ENCODE measurements around the gene SLAMF7. TPM values are rescaled to one million over a fixed set of nuclear protein-coding genes. Genes with fewer than 3 reads are reported as not detected.

The SLAMF7 gene
- total RNA-seq, 1 donor from 2014 or later, result not detected

DNA sequence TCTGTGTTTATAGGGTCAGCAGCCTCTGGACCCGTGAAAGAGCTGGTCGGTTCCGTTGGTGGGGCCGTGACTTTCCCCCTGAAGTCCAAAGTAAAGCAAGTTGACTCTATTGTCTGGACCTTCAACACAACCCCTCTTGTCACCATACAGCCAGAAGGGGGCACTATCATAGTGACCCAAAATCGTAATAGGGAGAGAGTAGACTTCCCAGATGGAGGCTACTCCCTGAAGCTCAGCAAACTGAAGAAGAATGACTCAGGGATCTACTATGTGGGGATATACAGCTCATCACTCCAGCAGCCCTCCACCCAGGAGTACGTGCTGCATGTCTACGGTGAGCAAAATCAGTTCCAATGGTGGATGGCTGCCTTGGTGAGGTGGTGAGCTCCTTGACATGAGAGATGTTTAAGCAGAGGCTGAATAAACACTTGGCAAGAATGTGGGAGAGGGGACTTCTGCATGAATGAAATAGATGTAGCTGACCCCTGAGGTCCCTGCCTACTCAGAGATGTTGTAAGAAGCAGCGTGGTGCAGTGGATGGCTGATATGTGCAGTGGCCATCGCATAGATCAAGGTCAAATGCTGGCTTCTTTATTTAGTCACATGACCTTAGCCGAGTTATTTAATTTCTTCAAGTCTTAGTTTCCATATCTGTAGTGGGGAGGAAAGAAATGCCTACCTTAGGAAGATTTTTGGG, 9.3 kb downstream of the SLAMF7 start:
- no peak for DNase-seq (ENCODE audit: extremely low spot score, unreplicated experiment)
- no peaks in the 10 kb centered on the region for H3K9me3 Mint-ChIP-seq (ENCODE audit: unreplicated experiment)
- no peak overlapping the region for H3K27ac Mint-ChIP-seq (ENCODE audit: unreplicated experiment)
- H3K36me3 Mint-ChIP-seq (ENCODE audit: unreplicated experiment), result no peaks in the 10 kb centered on the region
- no peaks in the 10 kb centered on the region for H3K4me1 Mint-ChIP-seq (ENCODE audit: unreplicated experiment)
- no peaks in the 10 kb centered on the region for H3K27me3 Mint-ChIP-seq (ENCODE audit: unreplicated experiment)
- TF ChIP-seq, protein P1, sequence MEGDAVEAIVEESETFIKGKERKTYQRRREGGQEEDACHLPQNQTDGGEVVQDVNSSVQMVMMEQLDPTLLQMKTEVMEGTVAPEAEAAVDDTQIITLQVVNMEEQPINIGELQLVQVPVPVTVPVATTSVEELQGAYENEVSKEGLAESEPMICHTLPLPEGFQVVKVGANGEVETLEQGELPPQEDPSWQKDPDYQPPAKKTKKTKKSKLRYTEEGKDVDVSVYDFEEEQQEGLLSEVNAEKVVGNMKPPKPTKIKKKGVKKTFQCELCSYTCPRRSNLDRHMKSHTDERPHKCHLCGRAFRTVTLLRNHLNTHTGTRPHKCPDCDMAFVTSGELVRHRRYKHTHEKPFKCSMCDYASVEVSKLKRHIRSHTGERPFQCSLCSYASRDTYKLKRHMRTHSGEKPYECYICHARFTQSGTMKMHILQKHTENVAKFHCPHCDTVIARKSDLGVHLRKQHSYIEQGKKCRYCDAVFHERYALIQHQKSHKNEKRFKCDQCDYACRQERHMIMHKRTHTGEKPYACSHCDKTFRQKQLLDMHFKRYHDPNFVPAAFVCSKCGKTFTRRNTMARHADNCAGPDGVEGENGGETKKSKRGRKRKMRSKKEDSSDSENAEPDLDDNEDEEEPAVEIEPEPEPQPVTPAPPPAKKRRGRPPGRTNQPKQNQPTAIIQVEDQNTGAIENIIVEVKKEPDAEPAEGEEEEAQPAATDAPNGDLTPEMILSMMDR (IDR thresholded peaks at IDR 0.05), result no peak
- H3K4me3 Mint-ChIP-seq (ENCODE audit: unreplicated experiment), result no peak overlapping the region

DNA sequence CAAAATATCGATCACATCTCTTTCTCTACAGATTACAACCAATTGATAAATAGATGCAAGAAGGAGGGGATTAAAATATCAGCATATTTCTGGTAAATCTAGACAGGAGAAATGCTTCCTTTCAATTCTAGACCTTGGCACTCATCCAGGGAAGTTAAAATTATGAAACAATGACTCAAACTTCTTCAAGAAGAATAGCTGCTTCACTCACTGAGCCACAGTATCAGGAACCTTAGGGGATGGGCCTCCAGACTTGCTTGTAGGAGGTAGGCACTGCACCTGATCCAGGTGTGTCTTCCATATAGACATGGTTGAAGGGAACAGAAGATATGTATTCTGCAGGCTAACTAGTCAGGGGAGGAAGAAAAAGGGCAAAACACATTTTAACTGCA, 9.8 kb downstream of the SLAMF7 start:
- no peak overlapping the region for H3K4me3 Mint-ChIP-seq (ENCODE audit: unreplicated experiment)
- H3K4me1 Mint-ChIP-seq (ENCODE audit: unreplicated experiment), result no peaks in the 10 kb centered on the region
- H3K36me3 Mint-ChIP-seq (ENCODE audit: unreplicated experiment), result no peaks in the 10 kb centered on the region
- H3K27ac Mint-ChIP-seq (ENCODE audit: unreplicated experiment), result no peak overlapping the region
- no peak for DNase-seq (ENCODE audit: extremely low spot score, unreplicated experiment)
- H3K9me3 Mint-ChIP-seq (ENCODE audit: unreplicated experiment), result no peaks in the 10 kb centered on the region
- TF ChIP-seq, protein P1 (IDR thresholded peaks at IDR 0.05), result no peak
- no peaks in the 10 kb centered on the region for H3K27me3 Mint-ChIP-seq (ENCODE audit: unreplicated experiment)

DNA sequence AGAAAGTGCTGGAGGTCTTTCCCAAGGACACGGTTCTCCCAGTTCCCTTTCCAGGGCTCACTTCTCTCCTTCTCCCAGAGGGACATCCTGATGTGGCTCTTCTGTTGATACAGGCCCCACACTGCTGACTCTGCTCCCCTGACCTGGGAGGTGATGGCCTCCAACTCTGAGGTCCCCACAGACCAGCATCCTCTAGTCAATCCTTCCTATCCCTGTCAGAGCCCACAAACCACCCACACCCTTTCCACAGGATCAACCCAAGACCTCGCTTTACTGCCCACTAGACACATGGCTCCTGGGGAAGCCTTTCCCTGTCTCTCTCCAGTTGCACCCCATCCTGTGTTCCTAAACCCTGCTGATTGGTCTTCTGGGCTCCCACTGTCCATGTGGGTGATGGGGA, 11.6 kb downstream of the SLAMF7 start:
- H3K27ac Mint-ChIP-seq (ENCODE audit: unreplicated experiment), result no peak overlapping the region
- no peaks in the 10 kb centered on the region for H3K27me3 Mint-ChIP-seq (ENCODE audit: unreplicated experiment)
- no peak for DNase-seq (ENCODE audit: extremely low spot score, unreplicated experiment)
- no peaks in the 10 kb centered on the region for H3K4me1 Mint-ChIP-seq (ENCODE audit: unreplicated experiment)
- TF ChIP-seq, protein P1 (IDR thresholded peaks at IDR 0.05), result no peak
- H3K4me3 Mint-ChIP-seq (ENCODE audit: unreplicated experiment), result no peak overlapping the region
- H3K9me3 Mint-ChIP-seq (ENCODE audit: unreplicated experiment), result no peaks in the 10 kb centered on the region
- no peaks in the 10 kb centered on the region for H3K36me3 Mint-ChIP-seq (ENCODE audit: unreplicated experiment)

DNA sequence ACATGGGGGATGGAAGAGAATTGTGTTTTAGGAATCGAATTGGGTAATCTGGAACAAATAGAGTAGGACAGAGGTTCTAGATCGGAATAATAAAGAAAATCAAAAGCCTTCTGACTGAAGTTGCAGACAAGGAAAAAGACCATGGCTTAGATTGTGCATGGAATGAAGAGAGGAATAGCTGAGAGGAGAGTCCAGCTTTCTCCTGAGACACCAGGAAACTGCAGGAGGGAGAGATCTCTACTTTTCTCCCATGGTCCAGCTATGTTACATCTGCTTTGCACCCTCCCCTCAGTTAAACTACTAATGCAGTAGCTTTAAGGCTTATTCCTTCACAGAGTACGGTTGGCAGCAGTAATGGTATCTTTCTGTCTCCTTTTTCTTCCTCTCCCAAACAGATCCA, 13.4 kb downstream of the SLAMF7 start:
- Mint-ChIP-seq H3K4me3 (ENCODE audit: unreplicated experiment) (no peak overlapping the region), H3K27me3 (ENCODE audit: unreplicated experiment) (no peaks in the 10 kb centered on the region), H3K9me3 (ENCODE audit: unreplicated experiment) (no peaks in the 10 kb centered on the region), H3K36me3 (ENCODE audit: unreplicated experiment) (no peaks in the 10 kb centered on the region), H3K27ac (ENCODE audit: unreplicated experiment) (no peak overlapping the region), H3K4me1 (ENCODE audit: unreplicated experiment) (no peaks in the 10 kb centered on the region)
- TF ChIP-seq, protein P1 (IDR thresholded peaks at IDR 0.05), result no peak
- no peak for DNase-seq (ENCODE audit: extremely low spot score, unreplicated experiment)

DNA sequence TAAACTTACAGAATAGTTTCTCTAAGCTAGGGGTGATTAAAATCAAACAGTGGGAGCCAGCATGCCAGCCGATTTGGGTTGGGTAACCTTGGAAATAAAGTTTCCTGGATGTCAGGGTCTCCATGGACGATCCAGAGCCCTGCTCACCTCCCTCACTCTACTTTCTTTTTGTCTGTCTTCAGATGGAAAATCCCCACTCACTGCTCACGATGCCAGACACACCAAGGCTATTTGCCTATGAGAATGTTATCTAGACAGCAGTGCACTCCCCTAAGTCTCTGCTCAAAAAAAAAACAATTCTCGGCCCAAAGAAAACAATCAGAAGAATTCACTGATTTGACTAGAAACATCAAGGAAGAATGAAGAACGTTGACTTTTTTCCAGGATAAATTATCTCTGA, 13.9 kb downstream of the SLAMF7 start:
- no peaks in the 10 kb centered on the region for H3K27me3 Mint-ChIP-seq (ENCODE audit: unreplicated experiment)
- H3K27ac Mint-ChIP-seq (ENCODE audit: unreplicated experiment), result no peak overlapping the region
- no peak for DNase-seq (ENCODE audit: extremely low spot score, unreplicated experiment)
- no peaks in the 10 kb centered on the region for H3K36me3 Mint-ChIP-seq (ENCODE audit: unreplicated experiment)
- TF ChIP-seq, protein P1 (IDR thresholded peaks at IDR 0.05), result no peak
- H3K4me1 Mint-ChIP-seq (ENCODE audit: unreplicated experiment), result no peaks in the 10 kb centered on the region
- H3K9me3 Mint-ChIP-seq (ENCODE audit: unreplicated experiment), result no peaks in the 10 kb centered on the region
- H3K4me3 Mint-ChIP-seq (ENCODE audit: unreplicated experiment), result no peak overlapping the region

Data from osteocyte (in vitro differentiated cells).